ENCODE results near the gene C1QTNF12.

Gene C1QTNF12

GRCh38 chr1:1239614-1240347 lies 6.7 kb downstream of the C1QTNF12 start:
- DNase-seq, result no peak

GRCh38 chr1:1239227-1239613 lies 7.3 kb downstream of the C1QTNF12 start:
- no peak for DNase-seq

- DNase-seq, result no peak
Measured at GRCh38 chr1:1238702-1239178, 7.8 kb downstream of the C1QTNF12 start.

- DNase-seq, result no peak
Measured at GRCh38 chr1:1237874-1238701, 8.4 kb downstream of the C1QTNF12 start.

GRCh38 chr1:1236945-1237873 lies 9.3 kb downstream of the C1QTNF12 start:
- no peak for DNase-seq

- DNase-seq, result no peak
Measured at GRCh38 chr1:1236176-1236763, 10.3 kb downstream of the C1QTNF12 start.

- no peak for DNase-seq
Measured at GRCh38 chr1:1235016-1235744, 11.3 kb downstream of the C1QTNF12 start.

- DNase-seq, result no peak
Measured at GRCh38 chr1:1234180-1234808, 12.2 kb downstream of the C1QTNF12 start.

- no peak for DNase-seq
Measured at GRCh38 chr1:1233567-1233892, 13.0 kb downstream of the C1QTNF12 start.

- DNase-seq, result no peak
Measured at GRCh38 chr1:1232796-1233566, 13.5 kb downstream of the C1QTNF12 start.

GRCh38 chr1:1232208-1232795 lies 14.2 kb downstream of the C1QTNF12 start, which contains the start of gene B3GALT6:
TSS of gene B3GALT6 (plus strand) at chr1:1232237. CDS start at chr1:1232279, 42 bp downstream.
- DNase-seq, result no peak

GRCh38 chr1:1231400-1232207 lies 14.9 kb downstream of the C1QTNF12 start, which contains the start of gene SDF4:
TSS of gene SDF4 (minus strand) at chr1:1232001. CDS start at chr1:1228772, 3,229 bp downstream.
- peak; percentile 84 to 91 for DNase-seq

GRCh38 chr1:1230656-1231399 lies 15.7 kb downstream of the C1QTNF12 start:
- no peak for DNase-seq

GRCh38 chr1:1229770-1230169 lies 16.8 kb downstream of the C1QTNF12 start:
- no peak for DNase-seq

- no peak for DNase-seq
Measured at GRCh38 chr1:1228596-1229321, 17.8 kb downstream of the C1QTNF12 start.

- DNase-seq, result no peak
Measured at GRCh38 chr1:1228187-1228586, 18.3 kb downstream of the C1QTNF12 start.

- no peak for DNase-seq
Measured at GRCh38 chr1:1227386-1227785, 19.1 kb downstream of the C1QTNF12 start.

Measured in NCI-H524 (cell line).